ENCODE measurements around the gene NTRK2. TPM values are rescaled to one million over a fixed set of nuclear protein-coding genes. Genes with fewer than 3 reads are reported as not detected.

NTRK2 gene
- total and polyA plus RNA-seq, 5 experiments from 2014 or later: not detected

DNA sequence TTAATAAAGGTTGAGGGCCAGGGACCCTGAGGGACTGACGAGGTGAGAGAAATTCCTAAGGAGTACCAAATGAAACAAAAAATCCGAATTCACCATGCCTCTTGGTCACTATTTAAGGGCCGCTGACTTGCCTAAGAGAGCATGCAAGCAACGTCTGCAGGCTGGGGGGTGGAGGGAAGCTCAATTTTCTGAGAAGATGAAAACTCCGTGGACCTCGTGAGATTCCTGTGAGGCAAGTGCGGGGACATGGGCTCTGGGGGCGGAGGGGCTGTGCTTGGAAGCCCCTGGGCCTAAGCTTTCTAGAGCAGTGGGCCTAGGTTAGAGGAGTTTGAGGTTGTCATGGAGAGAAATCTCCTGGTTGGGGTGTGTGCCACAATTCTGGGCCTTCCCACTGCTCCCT is 27.5 kb downstream of the NTRK2 start:
- DNase-seq (no peak), ATAC-seq (no peak)
- no peak overlapping the region for H3K27ac Mint-ChIP-seq
- H3K4me3 Mint-ChIP-seq: no peak overlapping the region
- H3K9me3 Mint-ChIP-seq: no peaks in the 10 kb centered on the region
- H3K36me3 Mint-ChIP-seq: no peaks in the 10 kb centered on the region
- no peaks in the 10 kb centered on the region for H3K4me1 Mint-ChIP-seq
- H3K27me3 Mint-ChIP-seq: peaks cover 0 to 27% (median 8%) of the 10 kb centered on the region in 5 donors
- POLR2A ChIA-PET: no interaction called here

DNA sequence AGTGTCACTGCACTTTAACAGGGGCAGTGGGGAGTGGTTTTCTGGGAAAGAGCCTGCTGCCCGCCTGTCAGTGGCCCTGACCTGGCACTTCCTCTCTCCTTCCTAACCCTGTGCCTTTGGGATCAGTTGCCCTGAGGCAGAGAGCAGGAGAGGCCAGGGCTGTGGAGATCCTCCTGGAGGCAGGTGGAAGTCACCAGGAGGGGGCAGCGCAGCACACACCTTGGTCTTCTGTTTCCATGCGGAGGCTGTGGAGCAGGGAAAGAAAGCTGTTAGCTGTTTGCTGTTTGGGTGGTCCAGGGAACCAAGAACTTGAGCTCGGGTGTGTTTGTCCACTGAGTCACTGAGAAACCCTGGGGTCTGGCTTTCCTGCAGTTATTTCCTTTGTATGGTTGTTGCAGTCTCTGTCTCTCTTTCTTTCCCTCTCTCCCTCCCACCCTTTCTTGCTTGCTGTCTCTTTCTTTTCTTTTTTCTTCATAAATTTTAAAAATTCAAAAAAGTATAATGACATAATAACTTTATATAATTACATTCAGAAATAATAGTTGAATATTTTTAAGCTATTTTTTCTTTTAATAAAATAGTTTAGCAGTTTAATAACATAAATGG is 28.1 kb downstream of the NTRK2 start:
- H3K27ac Mint-ChIP-seq: no peak overlapping the region
- peaks cover 0 to 33% (median 8%) of the 10 kb centered on the region in 5 donors for H3K27me3 Mint-ChIP-seq
- no peaks in the 10 kb centered on the region for H3K4me1 Mint-ChIP-seq
- no peaks in the 10 kb centered on the region for H3K9me3 Mint-ChIP-seq
- H3K4me3 Mint-ChIP-seq: no peak overlapping the region
- no peak for ATAC-seq
- H3K36me3 Mint-ChIP-seq: no peaks in the 10 kb centered on the region
- POLR2A ChIA-PET: no interaction called here
- peak in 3 of 10 donors; percentile 0 to 54 (median 4) for DNase-seq

DNA sequence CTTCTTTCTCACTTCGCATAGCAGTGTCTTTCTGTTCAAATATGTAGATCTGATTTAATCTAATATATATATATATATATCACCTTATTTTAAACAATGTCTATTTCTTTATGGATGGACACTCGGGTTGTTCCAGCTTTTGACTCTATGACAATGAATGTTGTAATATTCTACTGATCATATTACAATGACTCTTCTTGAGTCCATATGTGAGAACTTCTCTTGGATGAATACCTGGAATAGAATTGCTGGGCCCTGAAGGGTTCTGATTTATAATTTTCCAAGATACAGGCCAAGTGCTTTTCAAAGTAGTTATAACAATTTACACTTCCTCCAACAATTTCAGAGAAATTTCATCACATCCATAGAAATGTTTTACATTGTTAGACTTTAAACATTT is 28.8 kb downstream of the NTRK2 start:
- Mint-ChIP-seq H3K27me3 (peaks cover 2 to 40% (median 8%) of the 10 kb centered on the region in 5 donors), H3K36me3 (no peaks in the 10 kb centered on the region), H3K27ac (no peak overlapping the region), H3K4me1 (no peaks in the 10 kb centered on the region), H3K9me3 (no peaks in the 10 kb centered on the region), H3K4me3 (no peak overlapping the region)
- DNase-seq (no peak), ATAC-seq (no peak)
- POLR2A ChIA-PET: no interaction called here

DNA sequence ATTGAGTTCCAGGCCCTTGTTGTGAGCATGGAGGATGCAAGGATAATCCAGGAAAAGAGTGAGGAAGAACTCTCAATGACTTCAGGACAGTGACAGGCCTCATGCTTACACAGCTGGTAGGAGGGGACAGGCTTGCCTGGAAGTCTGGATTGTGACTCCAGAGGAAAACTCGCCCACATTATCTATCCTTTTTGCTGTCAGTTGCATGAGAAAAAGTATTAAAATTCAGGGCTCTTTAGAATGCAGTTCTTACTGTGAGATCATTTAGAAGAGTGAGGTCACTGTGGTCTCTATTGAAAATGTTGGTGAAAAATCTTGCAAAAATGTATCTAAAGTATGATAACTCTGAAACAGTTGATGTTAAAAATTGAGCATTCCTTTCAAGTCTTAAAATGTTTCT is 30.5 kb downstream of the NTRK2 start:
- H3K27me3 Mint-ChIP-seq: peaks cover 2 to 29% (median 6%) of the 10 kb centered on the region in 5 donors
- ATAC-seq (no peak), DNase-seq (no peak)
- H3K9me3 Mint-ChIP-seq: no peaks in the 10 kb centered on the region
- no peak overlapping the region for H3K27ac Mint-ChIP-seq
- H3K4me3 Mint-ChIP-seq: no peak overlapping the region
- POLR2A ChIA-PET: no interaction called here
- no peaks in the 10 kb centered on the region for H3K4me1 Mint-ChIP-seq
- H3K36me3 Mint-ChIP-seq: no peaks in the 10 kb centered on the region

DNA sequence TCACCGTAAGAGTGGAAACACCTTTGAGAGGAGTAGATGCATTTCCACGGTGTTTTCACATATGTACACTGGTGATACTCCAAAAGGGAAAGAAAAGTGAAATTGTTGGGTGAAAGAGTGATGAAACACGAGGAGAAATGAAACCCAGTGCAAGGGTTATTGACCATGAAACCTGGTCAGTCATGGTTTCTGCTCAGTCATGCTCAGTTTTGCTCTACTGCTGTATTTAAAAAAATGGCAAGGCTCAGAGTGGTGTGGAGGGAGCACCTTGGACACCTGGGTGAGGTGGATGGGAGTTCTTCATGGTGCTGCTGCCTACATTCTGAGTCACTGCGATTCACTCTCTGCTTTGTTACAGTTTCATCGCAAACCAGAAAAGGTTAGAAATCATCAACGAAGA is 32.3 kb downstream of the NTRK2 start:
- DNase-seq: no peak
- ATAC-seq: no peak
- peaks cover 3 to 36% (median 10%) of the 10 kb centered on the region in 5 donors for H3K27me3 Mint-ChIP-seq
- H3K4me3 Mint-ChIP-seq: no peak overlapping the region
- no peaks in the 10 kb centered on the region for H3K36me3 Mint-ChIP-seq
- peaks cover 0 to 3% (median 0%) of the 10 kb centered on the region in 9 donors for H3K9me3 Mint-ChIP-seq
- POLR2A ChIA-PET: no interaction called here
- H3K4me1 Mint-ChIP-seq: no peaks in the 10 kb centered on the region
- H3K27ac Mint-ChIP-seq: no peak overlapping the region

DNA sequence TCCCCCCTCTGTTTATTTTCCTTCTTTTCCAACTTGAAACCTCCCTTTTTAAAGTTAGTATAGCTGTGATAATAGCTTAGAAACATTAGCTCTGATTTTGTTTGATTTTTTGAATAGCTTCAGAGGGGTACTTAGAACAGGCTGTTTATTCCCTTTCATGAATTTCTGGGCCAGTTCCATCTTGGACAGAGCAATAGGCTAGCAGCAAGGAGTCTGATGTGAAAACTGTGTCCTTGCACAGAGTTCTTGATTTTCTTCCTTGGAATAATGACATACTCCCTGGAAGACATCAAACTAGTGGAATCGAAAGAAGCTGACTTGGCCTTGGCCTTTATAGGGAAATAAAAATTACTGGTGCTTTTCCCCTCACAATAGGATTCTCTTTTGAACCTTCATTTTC is 32.9 kb downstream of the NTRK2 start:
- H3K36me3 Mint-ChIP-seq: no peaks in the 10 kb centered on the region
- no peak overlapping the region for H3K27ac Mint-ChIP-seq
- H3K4me1 Mint-ChIP-seq: no peaks in the 10 kb centered on the region
- H3K27me3 Mint-ChIP-seq: peaks cover 3 to 36% (median 10%) of the 10 kb centered on the region in 5 donors
- POLR2A ChIA-PET: no interaction called here
- H3K4me3 Mint-ChIP-seq: no peak overlapping the region
- DNase-seq (no peak), ATAC-seq (no peak)
- H3K9me3 Mint-ChIP-seq: peaks cover 0 to 3% (median 0%) of the 10 kb centered on the region in 9 donors

DNA sequence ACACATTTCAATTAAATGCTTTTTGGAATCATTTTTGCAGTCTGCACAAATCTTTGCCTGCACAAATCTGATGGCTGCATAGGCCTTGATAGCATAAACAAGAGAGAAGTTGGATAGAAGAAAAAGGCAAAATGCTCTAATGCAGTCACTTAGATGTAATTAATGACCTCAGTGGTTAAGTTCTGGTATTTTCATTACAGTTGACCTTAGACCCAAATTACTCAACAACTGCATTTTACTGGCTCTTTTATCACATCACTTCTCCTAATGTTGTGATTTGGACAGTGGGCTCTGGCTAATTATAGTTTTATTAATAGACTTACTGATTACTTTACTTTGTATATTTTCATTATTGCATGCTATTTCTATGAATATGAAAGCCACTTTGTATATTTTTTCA is 34.3 kb downstream of the NTRK2 start:
- H3K27me3 Mint-ChIP-seq: peaks cover 3 to 43% (median 15%) of the 10 kb centered on the region in 5 donors
- H3K36me3 Mint-ChIP-seq: no peaks in the 10 kb centered on the region
- no peaks in the 10 kb centered on the region for H3K4me1 Mint-ChIP-seq
- no peak overlapping the region for H3K27ac Mint-ChIP-seq
- peaks cover 0 to 3% (median 0%) of the 10 kb centered on the region in 9 donors for H3K9me3 Mint-ChIP-seq
- ATAC-seq (no peak), DNase-seq (no peak)
- POLR2A ChIA-PET: no interaction called here
- H3K4me3 Mint-ChIP-seq: no peak overlapping the region

DNA sequence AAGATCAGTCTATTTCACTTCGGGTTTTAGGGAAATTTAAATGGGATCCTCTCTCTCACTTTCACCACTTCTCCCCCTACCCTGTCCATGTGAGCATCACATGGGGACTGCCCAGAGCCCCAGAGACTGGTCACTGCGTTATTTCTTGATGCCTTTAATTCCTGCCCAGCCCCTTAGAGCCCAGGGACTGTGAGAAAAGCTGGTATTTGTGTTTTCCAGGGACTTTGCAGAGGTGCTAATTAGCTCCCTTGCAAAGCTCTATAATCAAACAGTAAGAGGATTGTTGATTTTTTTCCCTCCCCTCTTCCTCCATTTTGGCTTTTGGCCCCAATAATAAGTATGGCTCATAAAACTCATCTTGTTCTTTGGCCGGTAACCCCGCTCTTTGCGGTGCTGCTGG is 35.6 kb downstream of the NTRK2 start:
- POLR2A ChIA-PET: no interaction called here
- H3K4me1 Mint-ChIP-seq: peaks cover 0 to 5% (median 0%) of the 10 kb centered on the region in 4 donors
- peaks cover 0 to 3% (median 0%) of the 10 kb centered on the region in 9 donors for H3K9me3 Mint-ChIP-seq
- ATAC-seq (no peak), DNase-seq (no peak)
- no peak overlapping the region for H3K4me3 Mint-ChIP-seq
- H3K27ac Mint-ChIP-seq: no peak overlapping the region
- H3K36me3 Mint-ChIP-seq: no peaks in the 10 kb centered on the region
- H3K27me3 Mint-ChIP-seq: peaks cover 3 to 45% (median 14%) of the 10 kb centered on the region in 5 donors

DNA sequence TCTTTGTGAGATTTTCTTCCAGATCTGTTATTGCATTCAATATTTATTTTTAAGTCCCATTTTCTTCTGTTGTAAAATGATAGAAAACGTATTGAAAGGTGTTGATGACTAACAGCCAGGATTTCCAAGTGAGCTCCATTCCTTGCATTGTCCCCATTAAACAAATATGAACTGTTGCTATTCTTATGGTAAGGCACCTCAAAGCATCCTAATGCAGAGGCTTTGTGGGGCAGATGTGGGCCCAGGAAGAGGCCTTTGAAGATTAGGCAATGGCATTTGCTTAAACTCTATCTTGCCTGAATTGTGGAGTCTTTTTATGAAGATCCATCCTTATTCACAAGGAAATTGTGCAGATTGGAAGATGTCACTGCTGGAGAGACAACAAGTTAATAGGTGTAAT is 38.9 kb downstream of the NTRK2 start:
- H3K4me1 Mint-ChIP-seq: peaks cover 0 to 5% (median 0%) of the 10 kb centered on the region in 4 donors
- ATAC-seq (no peak), DNase-seq (no peak)
- no peaks in the 10 kb centered on the region for H3K36me3 Mint-ChIP-seq
- POLR2A ChIA-PET: no interaction called here
- peaks cover 3 to 21% (median 10%) of the 10 kb centered on the region in 5 donors for H3K27me3 Mint-ChIP-seq
- no peak overlapping the region for H3K4me3 Mint-ChIP-seq
- no peak overlapping the region for H3K27ac Mint-ChIP-seq
- H3K9me3 Mint-ChIP-seq: peaks cover 0 to 3% (median 0%) of the 10 kb centered on the region in 9 donors

DNA sequence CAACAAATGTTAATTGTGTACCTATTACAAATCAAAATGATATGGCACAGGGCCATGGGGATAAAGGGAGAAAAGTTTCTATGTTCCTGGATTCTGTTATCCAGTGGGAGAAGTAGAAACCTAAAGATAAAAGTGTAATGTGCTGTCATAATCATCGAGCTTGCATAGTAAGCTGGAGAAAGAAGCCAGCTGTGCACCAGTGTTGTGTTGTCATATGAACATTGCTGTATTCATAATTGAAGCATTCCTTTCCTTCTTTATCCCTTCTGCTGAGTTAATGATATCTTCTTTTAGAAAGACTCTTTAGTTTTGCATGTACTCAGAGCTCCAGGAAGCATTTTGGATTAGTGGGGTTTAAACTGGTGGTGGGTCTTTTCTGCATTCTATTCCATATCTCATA is 39.5 kb downstream of the NTRK2 start:
- H3K27ac Mint-ChIP-seq: no peak overlapping the region
- peaks cover 0 to 5% (median 0%) of the 10 kb centered on the region in 4 donors for H3K4me1 Mint-ChIP-seq
- POLR2A ChIA-PET: no interaction called here
- DNase-seq (no peak), ATAC-seq (no peak)
- H3K27me3 Mint-ChIP-seq: peaks cover 5 to 21% (median 10%) of the 10 kb centered on the region in 5 donors
- H3K4me3 Mint-ChIP-seq: no peak overlapping the region
- H3K36me3 Mint-ChIP-seq: no peaks in the 10 kb centered on the region
- H3K9me3 Mint-ChIP-seq: peaks cover 0 to 3% (median 0%) of the 10 kb centered on the region in 9 donors

DNA sequence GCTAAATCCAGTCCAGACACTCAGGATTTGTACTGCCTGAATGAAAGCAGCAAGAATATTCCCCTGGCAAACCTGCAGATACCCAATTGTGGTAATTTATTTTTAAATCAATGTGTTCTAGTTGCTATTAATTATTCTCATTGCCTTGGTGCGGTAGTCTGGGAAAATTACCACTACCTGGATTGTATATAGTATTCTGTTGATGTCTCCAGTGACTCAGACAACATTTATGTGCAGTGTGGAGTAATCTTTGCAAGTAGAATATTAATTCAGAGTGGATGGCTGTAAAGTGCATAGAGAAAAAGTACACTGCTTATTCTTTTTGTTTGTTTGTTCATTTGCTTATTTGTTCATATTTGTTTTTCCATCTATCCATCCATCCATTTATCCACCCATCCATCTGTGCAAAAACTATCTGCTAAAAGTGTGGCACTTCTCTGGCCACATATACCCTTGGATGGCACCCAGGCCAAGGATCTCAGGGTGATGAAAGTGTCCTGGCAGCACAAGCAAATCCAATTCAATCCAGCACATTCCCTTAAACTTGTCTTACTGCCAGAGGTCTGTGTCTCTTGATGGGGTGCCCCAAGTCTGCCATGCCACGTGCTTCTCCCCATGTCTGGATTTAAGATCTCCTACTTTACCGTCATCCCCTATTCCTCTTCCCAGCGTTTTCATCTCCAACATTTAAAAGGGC is 41.3 kb downstream of the NTRK2 start:
- Mint-ChIP-seq H3K27me3 (peaks cover 4 to 18% (median 10%) of the 10 kb centered on the region in 5 donors), H3K4me1 (peaks cover 0 to 5% (median 0%) of the 10 kb centered on the region in 4 donors), H3K36me3 (no peaks in the 10 kb centered on the region), H3K27ac (no peak overlapping the region), H3K4me3 (no peak overlapping the region), H3K9me3 (peaks cover 0 to 2% (median 0%) of the 10 kb centered on the region in 9 donors)
- no peak for DNase-seq
- POLR2A ChIA-PET: no interaction called here
- no peak for ATAC-seq

DNA sequence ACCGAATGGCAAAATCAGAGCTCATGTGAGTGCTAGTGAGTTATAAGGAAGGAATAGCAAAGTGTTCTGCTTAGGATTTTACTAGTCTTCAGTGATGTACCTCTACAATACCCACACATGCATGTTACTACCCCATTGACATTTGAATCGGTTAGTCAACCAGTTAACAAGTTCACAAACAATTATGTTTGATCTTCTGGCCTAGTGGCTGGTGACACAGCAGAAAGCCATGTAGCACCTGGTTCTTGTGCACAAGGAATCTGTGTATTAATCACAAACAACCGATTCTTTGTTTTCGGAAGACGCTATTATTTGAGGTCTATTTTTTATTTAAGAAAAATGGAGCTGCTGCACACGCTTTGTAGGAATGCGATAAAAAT is 41.9 kb downstream of the NTRK2 start:
- POLR2A ChIA-PET: no interaction called here
- Mint-ChIP-seq H3K4me1 (peaks cover 0 to 5% (median 0%) of the 10 kb centered on the region in 4 donors), H3K36me3 (no peaks in the 10 kb centered on the region), H3K27me3 (peaks cover 4 to 17% (median 10%) of the 10 kb centered on the region in 5 donors), H3K27ac (no peak overlapping the region), H3K9me3 (no peaks in the 10 kb centered on the region), H3K4me3 (no peak overlapping the region)
- ATAC-seq: no peak
- DNase-seq: no peak

DNA sequence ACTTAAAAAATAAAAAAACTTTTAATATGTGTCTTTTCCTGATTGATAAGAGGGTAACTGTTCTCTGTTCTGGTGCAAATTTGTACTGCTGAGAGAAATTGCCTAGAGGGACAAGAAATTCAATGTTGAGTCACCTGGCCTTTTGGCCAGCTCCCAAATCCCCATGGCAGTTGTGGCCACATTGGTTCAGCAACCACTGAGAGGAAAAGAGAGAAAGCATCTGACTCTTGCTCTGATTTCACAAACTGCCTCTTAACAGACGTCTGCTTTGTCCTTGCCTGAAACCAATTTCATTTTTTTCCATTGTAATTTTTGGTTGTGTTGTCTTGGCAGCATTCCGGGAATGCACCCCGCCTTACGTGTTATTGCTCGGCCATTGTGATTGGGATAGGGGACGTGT is 42.4 kb downstream of the NTRK2 start:
- ATAC-seq (no peak), DNase-seq (no peak)
- POLR2A ChIA-PET: no interaction called here
- Mint-ChIP-seq H3K27ac (no peak overlapping the region), H3K27me3 (peaks cover 5 to 21% (median 14%) of the 10 kb centered on the region in 5 donors), H3K4me3 (no peak overlapping the region), H3K4me1 (peaks cover 0 to 5% (median 0%) of the 10 kb centered on the region in 4 donors), H3K36me3 (no peaks in the 10 kb centered on the region), H3K9me3 (no peaks in the 10 kb centered on the region)

Measured in naive thymus-derived CD8-positive, alpha-beta T cell (primary cell).